Esophagus squamous epithelium (tissue), 4 donors: ENCODE data around the gene VSX1.

Experiments used
- POLR2A ChIP-seq, 4 donors: fragments of 450-650 bp; IDR thresholded peaks; one replicate each; pipeline ENCODE4 v1.6.1; 2017; ENCODE audit warnings: antibody characterized with exemption in 4 of 4, mild to moderate bottlenecking in 4 of 4, moderate library complexity in 3 of 4
- TF ChIP-seq, protein P1 (sequence below), 6 experiments: fragments of 450-650 bp in 4 of 6; fragments of 200-600 bp in 2 of 6; sonication (generic) in 2 of 6; IDR thresholded peaks; one replicate each; pipeline ENCODE4 v1.5.1; 2016 to 2019; ENCODE audit warnings: antibody characterized with exemption in 6 of 6, mild to moderate bottlenecking in 4 of 6, moderate library complexity in 4 of 6

DNA sequence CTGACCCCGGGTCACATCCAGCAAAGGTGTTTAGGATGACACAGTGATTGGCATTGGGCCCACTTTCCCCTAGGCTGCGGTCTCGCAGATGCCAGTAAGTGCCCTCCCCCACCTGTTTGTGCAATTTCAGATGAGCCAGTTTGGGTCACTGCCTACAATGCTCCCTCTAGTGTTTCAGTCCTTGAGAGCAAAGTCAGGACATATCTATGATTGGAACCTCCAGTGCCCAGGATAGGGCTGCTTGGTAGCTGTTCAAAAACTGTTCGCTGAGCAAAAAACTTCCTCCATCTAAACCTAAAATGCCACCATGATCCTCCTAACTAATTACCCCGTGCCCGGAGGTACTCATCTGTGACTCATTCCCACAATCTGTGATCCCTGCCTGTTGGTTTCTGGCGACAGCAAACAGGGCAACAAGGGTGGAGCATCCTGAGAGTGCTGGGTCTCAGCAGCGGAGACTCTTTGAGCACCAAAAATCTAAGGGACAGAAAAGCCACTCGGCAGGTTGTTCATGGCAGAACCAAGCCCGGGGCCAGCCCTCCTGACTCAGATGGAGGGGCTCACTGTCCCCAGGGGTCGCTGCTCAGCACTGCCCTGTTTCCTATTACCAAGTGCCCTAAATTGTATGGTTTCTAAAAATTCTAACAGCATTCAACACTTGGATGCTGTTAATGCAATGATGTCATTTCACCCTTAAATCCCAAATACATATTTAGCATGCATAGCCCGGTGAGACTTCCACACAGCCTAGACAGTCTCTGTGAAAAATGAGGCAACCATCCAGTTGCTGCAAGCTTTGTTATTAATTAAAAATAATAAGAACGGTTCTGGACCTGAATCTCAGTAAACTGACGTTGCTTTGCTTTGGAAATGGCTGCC lies 5.0 kb downstream of the VSX1 start:
- TF ChIP-seq, protein P1, sequence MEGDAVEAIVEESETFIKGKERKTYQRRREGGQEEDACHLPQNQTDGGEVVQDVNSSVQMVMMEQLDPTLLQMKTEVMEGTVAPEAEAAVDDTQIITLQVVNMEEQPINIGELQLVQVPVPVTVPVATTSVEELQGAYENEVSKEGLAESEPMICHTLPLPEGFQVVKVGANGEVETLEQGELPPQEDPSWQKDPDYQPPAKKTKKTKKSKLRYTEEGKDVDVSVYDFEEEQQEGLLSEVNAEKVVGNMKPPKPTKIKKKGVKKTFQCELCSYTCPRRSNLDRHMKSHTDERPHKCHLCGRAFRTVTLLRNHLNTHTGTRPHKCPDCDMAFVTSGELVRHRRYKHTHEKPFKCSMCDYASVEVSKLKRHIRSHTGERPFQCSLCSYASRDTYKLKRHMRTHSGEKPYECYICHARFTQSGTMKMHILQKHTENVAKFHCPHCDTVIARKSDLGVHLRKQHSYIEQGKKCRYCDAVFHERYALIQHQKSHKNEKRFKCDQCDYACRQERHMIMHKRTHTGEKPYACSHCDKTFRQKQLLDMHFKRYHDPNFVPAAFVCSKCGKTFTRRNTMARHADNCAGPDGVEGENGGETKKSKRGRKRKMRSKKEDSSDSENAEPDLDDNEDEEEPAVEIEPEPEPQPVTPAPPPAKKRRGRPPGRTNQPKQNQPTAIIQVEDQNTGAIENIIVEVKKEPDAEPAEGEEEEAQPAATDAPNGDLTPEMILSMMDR (IDR thresholded peaks at IDR 0.05): peak in 4 of 6 experiments; percentile 13 to 31 (median 19)
- TF ChIP-seq POLR2A (IDR thresholded peaks at IDR 0.05): no peak
